Neural progenitor cell (in vitro differentiated cells): ENCODE data around the gene CDC42BPA. TPM values are rescaled to one million over a fixed set of nuclear protein-coding genes. Genes with fewer than 3 reads are reported as not detected.

Source experiments
- DNase-seq: peaks from one replicate; pipeline ENCODE4 v3.0.0-alpha.2; 2016; ENCODE audit warnings: low spot score
- H2AFZ ChIP-seq: fragments of 200-600 bp; sonication (generic); replicated peaks from 2 replicates; pipeline ENCODE4 v1.6.1; 2016; ENCODE audit warnings: antibody characterized with exemption
- H3F3A ChIP-seq: fragments of 200-600 bp; sonication (generic); 2 replicates; pipeline ENCODE4 v1.6.1; 2016; ENCODE audit warnings: antibody characterized with exemption, low read depth
- H3K27ac ChIP-seq: fragments of 200-600 bp; sonication (generic); 2 replicates; pipeline ENCODE4 v1.5.1; 2016; ENCODE audit warnings: mild to moderate bottlenecking
- H3K27me3 ChIP-seq: fragments of 200-600 bp; sonication (generic); 2 replicates; pipeline ENCODE4 v1.6.1; 2016; ENCODE audit warnings: mild to moderate bottlenecking, moderate library complexity
- H3K36me3 ChIP-seq: fragments of 200-600 bp; sonication (generic); 2 replicates; pipeline ENCODE4 v1.5.1; 2016
- H3K4me1 ChIP-seq: fragments of 200-600 bp; sonication (generic); 2 replicates; pipeline ENCODE4 v1.6.1; 2016; ENCODE audit warnings: mixed run types
- H3K4me2 ChIP-seq: fragments of 200-600 bp; sonication (generic); 2 replicates; pipeline ENCODE4 v1.6.1; 2016
- H3K4me3 ChIP-seq: fragments of 200-600 bp; sonication (generic); 2 replicates; pipeline ENCODE4 v1.5.1; 2016
- H3K79me2 ChIP-seq: fragments of 200-600 bp; sonication (generic); 2 replicates; pipeline ENCODE4 v1.6.1; 2016; ENCODE audit warnings: low read depth
- H3K9ac ChIP-seq: fragments of 200-600 bp; sonication (generic); 2 replicates; pipeline ENCODE4 v1.6.1; 2016
- H3K9me3 ChIP-seq: fragments of 200-600 bp; sonication (generic); 2 replicates; pipeline ENCODE4 v1.5.1; 2016; ENCODE audit warnings: low read depth
- H4K20me1 ChIP-seq: fragments of 200-600 bp; sonication (generic); 2 replicates; pipeline ENCODE4 v1.6.1; 2016; ENCODE audit warnings: low read depth
- H3K27ac Mint-ChIP-seq: 3 replicates; pipeline ENCODE4 v1.8.0; 2021; ENCODE audit warnings: mixed read lengths
- H3K27me3 Mint-ChIP-seq: 2 replicates; pipeline ENCODE4 v1.8.0; 2022; ENCODE audit warnings: low read depth, mild to moderate bottlenecking, inconsistent platforms, moderate library complexity, mixed read lengths; ENCODE audit not compliant: insufficient read depth
- H3K36me3 Mint-ChIP-seq: 3 replicates; pipeline ENCODE4 v1.8.0; 2021; ENCODE audit warnings: mixed read lengths
- H3K4me1 Mint-ChIP-seq: 3 replicates; pipeline ENCODE4 v1.8.0; 2021; ENCODE audit warnings: mixed read lengths
- H3K4me3 Mint-ChIP-seq: 3 replicates; pipeline ENCODE4 v1.8.0; 2021; ENCODE audit warnings: mild to moderate bottlenecking, moderate library complexity, mixed read lengths
- H3K9me3 Mint-ChIP-seq: 3 replicates; pipeline ENCODE4 v1.8.0; 2020; ENCODE audit warnings: mixed read lengths
- CTCF ChIP-seq: fragments of 200-600 bp; sonication (generic); IDR thresholded peaks from 2 replicates; pipeline ENCODE4 v1.5.1; 2017; ENCODE audit warnings: antibody characterized with exemption, mild to moderate bottlenecking
- EZH2 ChIP-seq: fragments of 200-600 bp; sonication (generic); IDR thresholded peaks from 2 replicates; pipeline ENCODE4 v1.6.1; 2017; ENCODE audit warnings: antibody characterized with exemption, mild to moderate bottlenecking, moderate library complexity
- EZH2phosphoT487 ChIP-seq: fragments of 200-600 bp; sonication (generic); IDR thresholded peaks from 2 replicates; pipeline ENCODE4 v1.6.1; 2017; ENCODE audit warnings: antibody characterized with exemption
- total RNA-seq: library from RNA; depleted of rRNA; stranded (reverse); fragments of >200 nt; gene quantifications from 2 replicates; pipeline ENCODE4 v1.2.3, GENCODE V29; 2015; ENCODE audit warnings: low replicate concordance

Gene CDC42BPA
- total RNA-seq, 1 donor from 2014 or later = 54.7 TPM

GRCh38 chr1:227323171-227323966, 5.1 kb upstream of the CDC42BPA start:
- no peak overlapping the region for H3K9ac ChIP-seq
- H3K4me1 Mint-ChIP-seq = peaks cover 20% of the 10 kb centered on the region
- no peaks in the 10 kb centered on the region for H3K36me3 Mint-ChIP-seq
- no peak for TF ChIP-seq EZH2phosphoT487
- TF ChIP-seq EZH2 = no peak
- TF ChIP-seq CTCF = no peak
- DNase-seq = no peak
- no peaks in the 10 kb centered on the region for H3K36me3 ChIP-seq
- H3K27ac Mint-ChIP-seq = no peak overlapping the region
- H3K4me3 ChIP-seq = no peak overlapping the region
- H3F3A ChIP-seq = peaks cover 25% of the 10 kb centered on the region
- H3K27me3 Mint-ChIP-seq = no peaks in the 10 kb centered on the region
- no peak overlapping the region for H3K4me2 ChIP-seq
- no peaks in the 10 kb centered on the region for H3K9me3 ChIP-seq
- no peak overlapping the region for H3K4me3 Mint-ChIP-seq
- H3K27ac ChIP-seq = no peak overlapping the region
- peaks cover 5% of the 10 kb centered on the region for H3K9me3 Mint-ChIP-seq
- no peaks in the 10 kb centered on the region for H3K27me3 ChIP-seq
- H3K4me1 ChIP-seq = peaks cover 21% of the 10 kb centered on the region
- H3K79me2 ChIP-seq = no peaks in the 10 kb centered on the region
- no peaks in the 10 kb centered on the region for H4K20me1 ChIP-seq
- H2AFZ ChIP-seq = no peak overlapping the region

DNA sequence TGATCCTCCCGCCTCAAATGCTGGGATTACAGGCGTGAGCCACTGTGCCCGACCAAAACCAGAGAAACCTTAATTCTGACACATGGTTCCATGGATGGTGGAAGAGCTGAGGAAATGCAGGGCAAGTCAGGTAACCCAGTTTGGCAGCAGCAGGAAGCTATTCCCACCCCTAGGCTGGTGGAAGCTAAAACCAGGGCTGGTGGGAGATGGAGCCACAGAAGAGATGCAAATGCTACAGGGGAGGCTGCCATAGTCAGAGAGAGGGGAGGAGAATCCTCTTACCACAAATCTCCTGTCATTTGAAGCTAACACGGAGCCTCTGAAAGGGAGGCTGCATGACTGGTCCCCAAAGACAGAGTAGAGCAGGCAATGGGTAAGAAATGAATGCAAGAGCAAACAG, 4.1 kb upstream of the CDC42BPA start:
- H3K9me3 ChIP-seq = no peaks in the 10 kb centered on the region
- peaks cover 20% of the 10 kb centered on the region for H3K4me1 Mint-ChIP-seq
- H3K27me3 ChIP-seq = no peaks in the 10 kb centered on the region
- no peak overlapping the region for H3K27ac Mint-ChIP-seq
- no peak for DNase-seq
- no peaks in the 10 kb centered on the region for H4K20me1 ChIP-seq
- H3K4me3 Mint-ChIP-seq = no peak overlapping the region
- no peak overlapping the region for H2AFZ ChIP-seq
- H3F3A ChIP-seq = peaks cover 34% of the 10 kb centered on the region
- peaks cover 2% of the 10 kb centered on the region for H3K79me2 ChIP-seq
- peaks cover 2% of the 10 kb centered on the region for H3K27me3 Mint-ChIP-seq
- no peak overlapping the region for H3K4me3 ChIP-seq
- H3K9ac ChIP-seq = no peak overlapping the region
- TF ChIP-seq EZH2phosphoT487 (no peak), CTCF (no peak), EZH2 (no peak)
- no peak overlapping the region for H3K27ac ChIP-seq
- H3K36me3 Mint-ChIP-seq = no peaks in the 10 kb centered on the region
- H3K4me1 ChIP-seq = peaks cover 21% of the 10 kb centered on the region
- H3K9me3 Mint-ChIP-seq = peaks cover 5% of the 10 kb centered on the region
- H3K4me2 ChIP-seq = no peak overlapping the region
- H3K36me3 ChIP-seq = no peaks in the 10 kb centered on the region

GRCh38 chr1:227321035-227321434, 2.7 kb upstream of the CDC42BPA start:
- peaks cover 9% of the 10 kb centered on the region for H4K20me1 ChIP-seq
- H3K9ac ChIP-seq = no peak overlapping the region
- H3K27me3 ChIP-seq = no peaks in the 10 kb centered on the region
- Mint-ChIP-seq H3K27me3 (peaks cover 2% of the 10 kb centered on the region), H3K36me3 (no peaks in the 10 kb centered on the region), H3K9me3 (peaks cover 5% of the 10 kb centered on the region), H3K27ac (peak overlapping the region; percentile 21), H3K4me3 (peak overlapping the region; percentile 14), H3K4me1 (peaks cover 20% of the 10 kb centered on the region)
- H3F3A ChIP-seq = peaks cover 34% of the 10 kb centered on the region
- no peak for DNase-seq
- H3K4me3 ChIP-seq = no peak overlapping the region
- H2AFZ ChIP-seq = no peak overlapping the region
- peaks cover 21% of the 10 kb centered on the region for H3K4me1 ChIP-seq
- H3K4me2 ChIP-seq = peak overlapping the region; percentile 3
- no peaks in the 10 kb centered on the region for H3K36me3 ChIP-seq
- peaks cover 15% of the 10 kb centered on the region for H3K79me2 ChIP-seq
- H3K9me3 ChIP-seq = no peaks in the 10 kb centered on the region
- TF ChIP-seq EZH2 (no peak), CTCF (no peak), EZH2phosphoT487 (no peak)
- no peak overlapping the region for H3K27ac ChIP-seq
